Motor neuron (in vitro differentiated cells): ENCODE results near the gene TEX264. TPM values are rescaled to one million over a fixed set of nuclear protein-coding genes. Genes with fewer than 3 reads are reported as not detected.
A peak's percentile ranks its signal among the peaks of the same experiment; 100 is the strongest.

Source experiments
- ATAC-seq, 8 experiments: fragments of 200-7000 bp; cut with Tn5 transposase; replicated peaks in 6 of 8; 2 replicates each; pipeline ENCODE4 v1.8.0; 2021; ENCODE audit warnings: mild to moderate bottlenecking in 8 of 8, moderate library complexity in 8 of 8
- H3K27ac ChIP-seq, 2 donors: fragments of 250-450 bp; sonication (Bioruptor Pico); 2 replicates each; pipeline ENCODE4 v1.9.0; 2021; ENCODE audit warnings: antibody characterized with exemption in 2 of 2, mild to moderate bottlenecking in 2 of 2, moderate library complexity in 1 of 2
- H3K4me1 ChIP-seq, 2 donors: fragments of 250-450 bp; sonication (Bioruptor Pico); replicated peaks in 1 of 2; 2 replicates each; pipeline ENCODE4 v1.6.1; 2021; ENCODE audit warnings: antibody characterized with exemption in 2 of 2, mild to moderate bottlenecking in 2 of 2, moderate library complexity in 1 of 2
- H3K4me3 ChIP-seq, 5 donors: fragments of 250-450 bp; sonication (Bioruptor Pico); 2 replicates each; pipeline ENCODE4 v1.9.0; 2021; ENCODE audit warnings: antibody characterized with exemption in 5 of 5, mild to moderate bottlenecking in 5 of 5, moderate library complexity in 4 of 5
- WGBS, 10 experiments: fragments of 450-650 bp; shearing (Covaris generic); methylation state at CpG; one replicate each; pipeline ENCODE4 v1.0.0; 2022; 5-methylcytosine and 5-hydroxymethylcytosine counted together
- in situ Hi-C, 9 experiments: fragments of 400-800 bp; cut with MboI; loops; one replicate each; pipeline ENCODE4 v1.15.0; 2021; ENCODE audit warnings: low sequenced_read_pairs in 9 of 9, low pct_unique_long_range_greater_than_20kb in 2 of 9; ENCODE audit not compliant: unreplicated experiment in 9 of 9
- total RNA-seq, 8 experiments: library from RNA; unstranded; fragments of 300-600 nt; gene quantifications; 2 replicates each; pipeline versions ENCODE4 v1.2.3 to v1.2.4, GENCODE V29; 2022

The TEX264 gene
- total RNA-seq, 8 experiments from 2014 or later, result 16.6 to 64.7 (median 33.0) TPM

DNA sequence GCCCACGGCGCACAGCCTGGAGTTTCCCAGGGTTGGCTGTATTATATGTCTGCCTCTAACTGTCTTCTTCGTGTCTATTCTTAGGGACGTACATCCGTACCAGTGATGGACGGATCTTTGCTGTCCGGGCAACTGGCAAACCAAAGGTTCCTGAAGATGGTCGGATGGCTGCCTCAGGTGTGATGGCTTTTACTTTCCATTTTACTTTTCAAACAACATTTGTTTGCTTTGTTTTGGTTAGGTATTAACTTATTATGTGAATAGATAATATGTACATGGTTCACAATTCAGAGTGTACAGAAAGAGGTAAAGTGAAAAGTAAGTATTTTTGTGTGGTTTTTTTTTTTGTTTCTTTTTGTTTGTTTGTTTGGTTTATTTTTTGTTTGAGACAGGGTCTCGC is 11.1 kb upstream of the TEX264 start:
- Histone ChIP-seq H3K4me3 (no peak overlapping the region), H3K4me1 (no peaks in the 10 kb centered on the region), H3K27ac (no peak overlapping the region)
- no peak for ATAC-seq
- in situ Hi-C loops, result loop anchor here in 5 of 9 experiments (10.0 to 25.0 kb wide), 3 partner anchors 123 to 155 kb away; partner anchors contain the start of genes DCAF1 (in 4 of the 5) and RAD54L2 (in 1 of the 5)
- WGBS, 10 experiments, result 95 to 100% (median 99%) methylated on average over 1 to 9 of the region's 9 CpGs; no CpG with 5 or more reads in 2 of the 10 experiments

DNA sequence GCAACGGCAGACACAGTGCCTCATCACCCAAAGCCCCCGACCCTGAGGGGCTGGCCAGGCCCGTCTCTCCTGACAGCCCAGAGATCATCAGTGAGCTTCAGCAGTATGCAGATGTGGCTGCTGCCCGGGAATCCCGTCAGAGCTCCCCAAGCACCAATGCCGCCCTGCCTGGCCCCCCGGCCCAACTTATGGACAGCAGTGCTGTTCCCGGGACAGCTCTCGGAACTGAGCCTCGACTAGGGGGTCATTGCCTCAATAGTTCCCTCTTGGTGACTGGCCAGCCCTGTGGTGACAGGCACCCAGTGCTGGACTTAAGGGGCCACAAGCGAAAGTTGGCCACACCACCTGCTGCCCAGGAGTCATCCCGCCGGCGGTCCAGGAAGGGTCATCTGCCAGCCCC is 8.6 kb upstream of the TEX264 start:
- in situ Hi-C loops, result loop anchor here in 5 of 9 experiments (10.0 to 25.0 kb wide), 3 partner anchors 125 to 158 kb away; partner anchors contain the start of genes DCAF1 (in 4 of the 5) and RAD54L2 (in 1 of the 5)
- ATAC-seq, result no peak
- WGBS, 10 experiments, result 80 to 100% (median 100%) methylated on average over 1 to 7 of the region's 14 CpGs; no CpG with 5 or more reads in 4 of the 10 experiments
- no peak overlapping the region for H3K4me3 ChIP-seq
- no peaks in the 10 kb centered on the region for H3K4me1 ChIP-seq
- no peak overlapping the region for H3K27ac ChIP-seq

DNA sequence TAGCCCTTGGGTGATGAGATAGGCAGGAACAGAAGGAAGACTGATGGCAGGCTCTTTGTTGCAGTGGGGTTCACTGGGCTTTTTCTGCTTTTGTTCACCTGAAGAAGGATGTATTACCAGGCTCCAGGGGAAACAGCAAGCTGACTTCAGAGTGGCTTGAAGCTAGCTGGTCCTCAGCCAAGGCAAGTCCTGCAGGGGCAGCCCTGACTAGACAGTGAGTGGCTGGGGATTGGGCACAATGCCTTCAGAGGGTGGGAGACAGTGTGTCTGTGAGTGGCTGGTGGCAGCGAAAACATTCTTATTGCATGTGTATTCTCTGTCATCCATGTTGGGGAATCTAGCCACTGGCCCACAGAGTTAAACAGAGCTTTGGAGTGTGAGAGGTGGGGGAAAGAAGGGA is 2.3 kb upstream of the TEX264 start:
- Histone ChIP-seq H3K4me3 (no peak overlapping the region), H3K4me1 (peaks cover 0 to 7% of the 10 kb centered on the region in 2 donors), H3K27ac (no peak overlapping the region)
- 60 to 100% methylated on average over 1 of the region's 1 CpG; no CpG with 5 or more reads in 8 of the 10 experiments for WGBS, 10 experiments
- in situ Hi-C loops, result loop anchor here in 5 of 9 experiments (10.0 to 25.0 kb wide), 3 partner anchors 131 to 164 kb away; partner anchors contain the start of genes DCAF1 (in 4 of the 5) and RAD54L2 (in 1 of the 5)
- peak in 1 of 8 experiments; percentile 14 for ATAC-seq

DNA sequence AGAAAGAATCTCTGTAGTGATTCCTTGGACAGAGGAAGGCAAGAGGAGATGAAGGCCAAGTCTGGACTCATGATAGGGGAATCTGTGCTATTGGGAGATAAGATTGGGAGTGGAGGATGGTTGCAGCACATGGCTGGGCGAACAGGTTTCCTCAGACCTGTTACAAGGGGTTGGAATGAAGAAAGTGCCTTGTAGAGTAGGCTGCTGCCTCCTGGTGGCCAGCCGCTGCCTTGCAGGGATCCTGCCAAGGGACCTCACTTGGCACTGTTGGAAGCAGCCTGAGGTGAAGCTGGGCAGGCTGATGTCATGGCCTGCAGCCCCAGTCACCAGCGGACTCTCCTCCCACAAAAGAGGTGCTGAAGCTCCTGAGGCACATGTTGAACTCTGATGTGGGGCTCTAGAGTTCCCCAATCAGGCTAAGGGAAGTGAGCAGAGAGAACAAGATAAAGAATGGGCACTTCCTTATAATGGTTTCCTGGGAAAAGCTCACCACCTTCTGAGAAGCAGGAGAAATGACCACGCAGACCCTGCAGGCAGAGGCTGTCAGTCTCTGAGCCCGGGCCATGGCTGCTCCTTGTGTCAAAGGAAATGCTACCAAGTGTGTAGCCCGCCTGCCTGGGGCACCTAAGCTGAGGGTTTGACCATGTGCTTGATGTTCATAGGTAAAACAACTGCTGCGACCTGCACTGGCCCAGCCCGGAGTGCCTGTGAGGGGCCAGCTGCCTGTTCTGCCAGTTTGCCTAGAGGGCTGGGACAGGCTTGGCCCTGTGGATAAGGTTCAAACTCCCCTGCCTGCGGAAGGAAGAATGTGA is 1.6 kb upstream of the TEX264 start:
- peaks cover 0 to 7% of the 10 kb centered on the region in 2 donors for H3K4me1 ChIP-seq
- peak; percentile 7 to 42 (median 26) for ATAC-seq
- WGBS, 10 experiments, result 54 to 100% (median 85%) methylated on average over 1 to 5 of the region's 9 CpGs; no CpG with 5 or more reads in 3 of the 10 experiments
- in situ Hi-C loops, result loop anchor here in 5 of 9 experiments (10.0 to 25.0 kb wide), 3 partner anchors 132 to 165 kb away; partner anchors contain the start of genes DCAF1 (in 4 of the 5) and RAD54L2 (in 1 of the 5)
- H3K4me3 ChIP-seq, result no peak overlapping the region
- no peak overlapping the region for H3K27ac ChIP-seq

DNA sequence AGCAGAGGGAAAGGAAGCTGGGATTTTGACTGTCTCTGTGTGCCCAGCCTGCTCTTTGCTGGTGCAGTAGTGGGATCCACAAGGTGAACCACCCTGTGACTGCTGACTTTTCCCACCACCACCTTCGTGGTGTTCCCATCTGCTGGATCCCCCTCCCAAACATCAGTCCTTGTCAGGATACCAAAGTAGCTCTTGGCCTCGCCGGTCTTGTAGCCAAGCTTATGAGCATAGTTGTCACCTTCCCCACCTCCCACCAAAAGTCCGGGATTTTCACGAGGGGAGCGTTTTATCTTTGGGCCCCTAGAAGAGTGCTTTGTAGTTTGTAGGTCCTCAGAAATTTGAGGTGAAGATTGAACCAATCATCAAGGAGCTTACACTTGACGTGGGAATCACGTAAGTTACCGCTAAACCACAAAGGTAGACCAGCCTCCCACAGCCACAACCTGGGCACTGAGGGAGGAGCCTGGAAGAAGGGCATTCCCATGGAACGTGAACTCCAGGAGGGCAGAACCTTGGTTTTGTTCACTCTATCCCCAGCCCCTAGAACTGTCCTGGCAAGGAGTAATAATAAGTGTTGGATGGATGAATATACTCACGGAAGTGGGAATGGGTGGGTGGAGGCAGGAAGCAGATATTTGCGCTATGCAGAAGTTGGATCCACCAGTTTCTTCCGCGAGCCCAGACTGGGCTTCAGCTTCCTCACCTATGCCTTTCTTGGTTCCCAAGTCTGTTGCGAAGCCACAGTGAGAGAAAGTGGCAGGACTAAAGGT is 814 bp upstream of the TEX264 start:
- in situ Hi-C loops, result loop anchor here in 4 of 9 experiments (25.0 kb wide), 2 partner anchors 133 to 158 kb away; partner anchors contain the start of genes DCAF1 (in 3 of the 4) and RAD54L2 (in 1 of the 4)
- H3K4me3 ChIP-seq, result peak overlapping the region; percentile 50 to 80 (median 62)
- no peak overlapping the region for H3K27ac ChIP-seq
- no peak for ATAC-seq
- H3K4me1 ChIP-seq, result peaks cover 0 to 7% of the 10 kb centered on the region in 2 donors
- WGBS, 10 experiments, result 63 to 100% (median 83%) methylated on average over 1 to 7 of the region's 15 CpGs; no CpG with 5 or more reads in 2 of the 10 experiments

DNA sequence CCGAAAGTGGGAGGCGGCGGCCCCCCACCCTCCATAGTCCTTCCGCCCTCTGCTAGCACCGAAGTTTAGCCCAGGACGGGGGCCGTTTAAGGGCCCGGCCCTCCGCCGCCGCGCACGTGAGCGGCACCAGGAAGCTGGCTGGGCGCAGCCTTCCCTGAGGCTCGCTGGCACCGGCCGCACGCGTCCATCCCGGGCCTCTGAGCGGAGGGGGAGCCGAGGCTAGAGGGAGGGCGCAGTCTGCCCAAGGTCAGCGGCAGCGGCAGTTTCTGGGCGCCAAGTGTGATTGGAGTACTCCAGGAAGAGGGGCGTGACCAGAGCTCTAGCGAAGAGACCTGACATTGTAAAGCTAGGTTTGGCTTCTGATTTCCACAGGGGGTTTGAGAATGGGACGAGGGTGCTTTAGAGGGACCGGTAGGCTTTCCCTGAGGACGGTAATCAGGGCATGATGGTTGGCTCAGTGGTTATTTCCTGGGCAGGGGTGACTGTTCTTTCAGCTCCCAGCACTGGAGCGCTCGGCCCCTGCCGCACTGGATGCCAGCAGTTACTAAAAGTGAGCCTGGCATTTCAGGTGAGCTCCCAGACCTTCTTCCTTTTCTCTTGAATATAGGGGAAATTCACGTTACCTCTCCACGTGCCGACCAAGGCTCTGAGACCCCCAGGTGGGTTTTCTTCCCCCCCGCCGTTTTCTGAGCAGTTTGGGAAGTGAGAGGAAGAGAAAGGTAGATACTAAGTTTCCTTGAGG is 853 bp downstream of the TEX264 start:
- WGBS, 10 experiments, result 0 to 40% (median 0%) methylated on average over 1 to 4 of the region's 40 CpGs; no CpG with 5 or more reads in 4 of the 10 experiments
- H3K4me1 ChIP-seq, result peaks cover 0 to 7% of the 10 kb centered on the region in 2 donors
- ATAC-seq, result peak; percentile 39 to 71 (median 52)
- peak overlapping the region in 1 of 2 donors; percentile 61 for H3K27ac ChIP-seq
- H3K4me3 ChIP-seq, result peak overlapping the region; percentile 50 to 80 (median 62)
- in situ Hi-C loops, result loop anchor here in 4 of 9 experiments (25.0 kb wide), 2 partner anchors 135 to 160 kb away; partner anchors contain the start of genes DCAF1 (in 3 of the 4) and RAD54L2 (in 1 of the 4)

DNA sequence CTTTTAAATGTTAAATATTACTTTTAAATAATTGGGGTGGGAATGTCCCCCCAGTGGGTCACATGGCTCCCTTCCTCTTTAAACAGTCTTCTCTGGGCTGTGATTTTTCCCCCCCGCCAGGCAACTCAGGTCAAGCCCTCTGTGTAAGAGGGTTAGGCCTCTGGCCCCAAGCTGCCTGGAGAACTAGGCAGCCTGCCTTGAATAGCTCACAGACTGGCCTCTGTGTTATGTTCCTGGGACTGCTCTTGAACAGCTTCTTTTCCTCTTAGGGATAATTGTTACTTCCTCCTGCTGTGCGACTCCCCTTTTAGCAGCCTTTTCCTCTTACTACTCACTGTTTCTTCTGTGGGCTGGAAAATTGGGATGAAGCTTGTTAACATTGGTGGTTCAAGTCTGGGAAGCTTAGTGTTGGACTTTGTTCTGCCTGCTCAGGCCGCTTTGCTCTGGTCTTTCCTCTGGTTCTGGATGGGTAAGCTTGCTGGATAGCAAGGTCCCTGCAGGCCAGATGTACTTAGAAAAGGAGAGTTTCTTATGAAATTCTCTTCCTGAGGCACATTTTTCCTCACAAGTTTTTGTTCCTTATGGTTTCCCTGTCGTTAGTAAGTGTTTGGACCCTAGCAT is 2.2 kb downstream of the TEX264 start:
- WGBS, 10 experiments, result 40 to 100% (median 73%) methylated on average over 1 to 3 of the region's 4 CpGs; no CpG with 5 or more reads in 2 of the 10 experiments
- no peak overlapping the region for H3K4me3 ChIP-seq
- no peak for ATAC-seq
- H3K27ac ChIP-seq, result no peak overlapping the region
- peaks cover 0 to 7% of the 10 kb centered on the region in 2 donors for H3K4me1 ChIP-seq
- in situ Hi-C loops, result loop anchor here in 4 of 9 experiments (25.0 kb wide), 2 partner anchors 136 to 161 kb away; partner anchors contain the start of genes DCAF1 (in 3 of the 4) and RAD54L2 (in 1 of the 4)

DNA sequence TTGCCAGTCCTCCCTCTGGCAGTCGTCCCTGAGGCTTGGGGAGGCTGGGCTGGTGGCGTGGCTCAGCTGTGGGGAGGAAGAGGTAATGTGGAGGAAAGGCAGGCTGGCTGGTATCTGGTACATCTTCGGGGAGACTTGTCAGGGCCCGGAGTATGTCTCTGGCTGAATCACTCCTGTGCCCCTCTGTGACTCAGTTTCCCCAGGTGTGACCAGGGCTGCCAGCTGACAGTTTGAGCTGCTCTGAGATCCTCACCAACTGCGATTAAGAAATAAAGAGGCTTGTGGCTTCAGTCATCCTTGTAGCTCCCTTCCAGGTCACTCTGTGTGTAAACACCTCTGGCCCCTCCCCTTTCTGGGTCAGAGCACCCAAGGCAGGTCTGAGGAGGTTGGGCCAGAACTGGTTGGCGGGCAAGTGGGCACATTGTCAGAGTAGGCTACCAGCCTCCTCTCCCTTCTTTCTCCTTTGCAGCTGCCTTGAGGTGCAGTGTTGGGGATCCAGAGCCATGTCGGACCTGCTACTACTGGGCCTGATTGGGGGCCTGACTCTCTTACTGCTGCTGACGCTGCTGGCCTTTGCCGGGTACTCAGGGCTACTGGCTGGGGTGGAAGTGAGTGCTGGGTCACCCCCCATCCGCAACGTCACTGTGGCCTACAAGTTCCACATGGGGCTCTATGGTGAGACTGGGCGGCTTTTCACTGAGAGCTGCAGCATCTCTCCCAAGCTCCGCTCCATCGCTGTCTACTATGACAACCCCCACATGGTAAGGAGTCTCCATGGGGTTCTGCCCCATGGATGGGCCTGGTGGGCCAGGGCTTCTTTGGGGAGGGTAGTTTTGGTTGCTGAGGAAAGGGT is 3.0 kb downstream of the TEX264 start:
- no peak overlapping the region for H3K27ac ChIP-seq
- peaks cover 0 to 5% of the 10 kb centered on the region in 2 donors for H3K4me1 ChIP-seq
- in situ Hi-C loops, result loop anchor here in 4 of 9 experiments (25.0 kb wide), 2 partner anchors 137 to 162 kb away; partner anchors contain the start of genes DCAF1 (in 3 of the 4) and RAD54L2 (in 1 of the 4)
- no peak overlapping the region for H3K4me3 ChIP-seq
- no peak for ATAC-seq
- WGBS, 10 experiments, result 67 to 100% (median 100%) methylated on average over 1 to 5 of the region's 14 CpGs; no CpG with 5 or more reads in 3 of the 10 experiments

DNA sequence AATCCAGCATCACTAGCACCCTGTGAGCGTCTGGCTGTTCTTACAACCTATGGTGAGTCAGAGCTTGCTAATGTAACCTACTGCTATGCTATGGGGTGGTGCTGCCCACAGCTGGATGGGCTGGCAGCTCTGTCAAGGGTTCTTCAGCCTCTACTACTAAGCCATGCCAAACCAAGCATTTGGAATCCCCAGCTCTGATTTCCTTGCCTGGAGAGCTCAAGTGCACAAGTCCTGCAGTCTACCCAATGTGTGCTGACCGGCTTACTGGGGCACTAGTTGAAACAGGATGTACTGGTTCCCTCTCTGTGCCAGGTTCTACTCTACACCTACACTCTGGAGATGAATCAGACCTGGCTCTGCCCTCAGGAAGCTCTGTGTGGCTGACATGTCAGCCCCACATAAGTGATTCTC is 4.2 kb downstream of the TEX264 start:
- peaks cover 0 to 3% of the 10 kb centered on the region in 2 donors for H3K4me1 ChIP-seq
- in situ Hi-C loops, result loop anchor here in 2 of 9 experiments (25.0 kb wide), 1 partner anchor 163 kb away; the partner anchor contains the start of gene DCAF1 (in 2 of the 2)
- H3K4me3 ChIP-seq, result no peak overlapping the region
- no peak overlapping the region for H3K27ac ChIP-seq
- 58 to 90% methylated on average over 2 of the region's 2 CpGs; no CpG with 5 or more reads in 8 of the 10 experiments for WGBS, 10 experiments
- no peak for ATAC-seq

DNA sequence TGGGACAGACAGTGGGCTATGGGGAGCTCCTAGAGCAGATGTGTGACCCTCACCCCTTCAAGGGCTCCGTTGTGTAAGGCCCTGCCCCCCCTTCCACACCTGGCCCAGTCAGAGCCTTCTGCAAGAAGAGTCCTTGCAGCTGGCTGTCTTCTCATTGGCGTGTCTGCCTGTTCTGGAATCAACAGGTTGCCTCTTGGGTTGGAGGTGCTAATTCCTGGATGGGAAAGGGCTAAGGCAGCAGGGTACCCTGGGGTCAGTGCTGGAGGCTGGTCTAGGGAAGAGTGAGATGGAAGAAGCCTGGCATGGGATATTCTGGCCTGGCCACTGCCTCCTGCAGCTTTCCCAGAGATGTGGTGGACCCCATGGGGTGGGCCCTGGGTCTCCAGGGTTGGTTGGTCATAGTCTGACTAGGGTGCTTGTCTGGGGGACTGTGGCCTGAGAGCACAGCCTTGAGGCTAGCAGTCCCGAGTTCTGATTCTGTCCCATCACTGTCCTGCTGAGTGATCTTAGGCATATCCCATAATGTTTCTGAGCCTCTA is 5.1 kb downstream of the TEX264 start:
- ATAC-seq, result no peak
- in situ Hi-C loops, result loop anchor here in 2 of 9 experiments (25.0 kb wide), 1 partner anchor 164 kb away; the partner anchor contains the start of gene DCAF1 (in 2 of the 2)
- no peak overlapping the region for H3K27ac ChIP-seq
- peaks cover 0 to 3% of the 10 kb centered on the region in 2 donors for H3K4me1 ChIP-seq
- 67 to 100% (median 82%) methylated on average over 1 to 2 of the region's 3 CpGs; no CpG with 5 or more reads in 6 of the 10 experiments for WGBS, 10 experiments
- no peak overlapping the region for H3K4me3 ChIP-seq
